GM12892 (cell line): ENCODE results near the gene HSD17B2.

Experiments used
- DNase-seq: peaks from one replicate; pipeline ENCODE4 v3.0.0; 2011; ENCODE audit not compliant: insufficient read length
- FAIRE-seq: peaks from 2 replicates; lab custom pipeline; 2011; peaks lifted over from hg19 to GRCh38; lab: Jason Lieb, UNC
- POLR2A ChIP-seq: IDR thresholded peaks from 2 replicates; pipeline ENCODE4 v1.6.1; 2011; ENCODE audit warnings: low read depth, low read length, control low read depth
- POLR2AphosphoS5 ChIP-seq: IDR thresholded peaks from 2 replicates; pipeline ENCODE4 v1.6.1; 2011; ENCODE audit warnings: low read depth, low read length, control low read depth
- TAF1 ChIP-seq: IDR thresholded peaks from 2 replicates; pipeline ENCODE4 v1.6.1; 2011; ENCODE audit warnings: low read depth, mild to moderate bottlenecking, control low read depth, low read length, borderline replicate concordance

HSD17B2 gene

DNA sequence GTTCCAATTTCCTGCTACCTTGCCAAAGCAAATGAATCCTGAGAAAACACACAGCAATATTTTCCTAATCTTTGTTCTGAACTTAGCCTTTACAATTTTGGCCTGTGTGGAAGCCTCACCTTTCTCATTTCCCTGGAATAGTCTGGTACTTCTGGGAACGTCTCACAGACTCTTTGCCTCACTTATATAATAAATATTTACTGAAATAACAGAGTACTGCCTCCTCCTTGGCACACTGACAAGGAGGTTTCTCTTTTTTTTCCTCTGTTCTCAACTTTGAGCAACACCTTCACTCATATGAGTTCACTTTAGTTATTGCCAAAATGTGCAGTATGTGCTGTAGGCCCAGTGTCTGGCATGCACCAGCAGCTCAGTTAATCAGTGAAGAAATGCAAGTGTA, 37.3 kb downstream of the HSD17B2 start:
- FAIRE-seq, result no peak
- DNase-seq, result no peak
- TF ChIP-seq POLR2A (no peak), POLR2AphosphoS5 (no peak), TAF1 (no peak)

DNA sequence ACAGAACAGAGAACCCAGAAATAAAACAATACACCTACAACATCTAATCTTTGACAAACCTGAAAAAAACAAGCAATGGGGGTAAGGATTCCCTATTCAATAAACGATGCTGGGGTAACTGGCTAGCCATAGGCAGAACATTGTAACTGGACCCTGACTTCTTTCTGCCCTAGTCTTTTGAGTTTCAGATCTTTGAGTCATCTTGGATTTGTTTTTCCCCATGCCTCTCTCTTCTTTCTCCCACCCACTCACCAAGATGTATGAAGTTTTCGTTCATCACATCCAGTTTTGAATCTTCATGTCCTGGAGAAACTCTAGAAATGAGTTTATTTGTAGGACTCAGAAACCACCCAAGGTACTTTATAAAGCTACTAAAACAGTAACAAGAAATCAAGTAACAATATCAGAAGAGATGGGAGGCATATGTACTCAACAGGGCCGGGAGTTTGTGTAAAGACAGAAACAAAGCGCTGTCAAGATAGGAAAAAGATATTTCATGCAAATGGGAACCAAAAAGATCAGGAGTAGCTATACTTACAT, 39.0 kb downstream of the HSD17B2 start:
- DNase-seq (no peak), FAIRE-seq (no peak)
- TF ChIP-seq TAF1 (no peak), POLR2AphosphoS5 (no peak), POLR2A (no peak)

DNA sequence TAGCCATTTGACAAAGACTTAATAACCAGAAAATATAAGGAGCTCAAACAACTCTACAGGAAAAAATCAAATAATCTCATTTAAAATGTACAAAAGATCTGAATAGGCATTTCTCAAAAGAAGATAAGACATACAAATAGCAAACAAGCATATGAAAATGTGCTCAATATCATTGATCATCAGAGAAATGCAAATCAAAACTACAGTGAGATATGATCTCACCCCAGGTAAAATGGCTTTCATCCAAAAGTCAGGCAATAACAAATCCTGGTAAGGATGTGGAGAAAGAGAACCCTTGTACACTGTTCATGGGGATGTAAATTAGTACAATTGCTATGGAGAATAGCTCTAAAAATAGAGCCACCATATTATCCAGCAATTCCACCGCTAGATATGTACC, 43.1 kb downstream of the HSD17B2 start:
- no peak for TF ChIP-seq POLR2A
- no peak for TF ChIP-seq POLR2AphosphoS5
- no peak for TF ChIP-seq TAF1
- FAIRE-seq, result no peak
- no peak for DNase-seq

DNA sequence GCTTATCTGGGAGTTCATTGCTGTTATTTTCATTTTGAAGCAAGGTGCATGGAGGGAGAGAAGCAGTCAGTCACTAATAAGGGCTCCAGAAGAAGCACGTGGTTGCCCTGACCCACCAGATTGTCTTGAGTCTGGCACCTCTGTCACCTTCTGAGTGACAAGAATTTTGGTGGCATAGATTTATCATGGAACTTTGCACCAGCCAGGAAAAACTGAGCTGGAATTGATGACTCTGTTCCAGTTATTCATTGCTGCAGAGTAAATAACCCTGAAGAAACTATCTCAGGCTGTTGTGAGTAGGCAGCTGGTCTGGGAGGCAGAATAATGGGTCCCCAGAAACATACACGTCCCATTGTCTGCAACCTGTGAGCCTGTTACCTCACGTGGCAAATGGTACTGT, 44.8 kb downstream of the HSD17B2 start:
- FAIRE-seq (no peak), DNase-seq (no peak)
- TF ChIP-seq POLR2A (no peak), POLR2AphosphoS5 (no peak), TAF1 (no peak)

DNA sequence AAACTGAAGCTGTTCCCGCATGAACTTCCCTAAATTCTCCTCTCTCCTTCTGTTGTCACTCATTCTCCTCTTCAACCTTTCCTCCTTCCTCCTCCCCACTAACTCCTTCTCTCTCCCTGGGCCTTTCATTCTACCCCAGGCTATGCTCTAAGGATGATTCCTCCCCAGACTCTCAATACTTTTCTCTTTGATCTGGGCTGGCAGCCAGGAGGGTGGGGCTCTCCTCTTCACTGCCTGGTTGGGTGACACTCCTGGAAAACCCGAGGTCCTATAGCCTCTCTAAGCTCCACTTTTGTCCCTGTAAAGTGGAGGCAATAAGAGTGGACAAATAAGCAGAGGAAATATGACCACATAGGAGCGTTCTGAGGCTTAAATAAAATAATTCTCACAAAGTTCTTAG, 46.2 kb downstream of the HSD17B2 start:
- DNase-seq (no peak), FAIRE-seq (no peak)
- TF ChIP-seq POLR2A (no peak), POLR2AphosphoS5 (no peak), TAF1 (no peak)

DNA sequence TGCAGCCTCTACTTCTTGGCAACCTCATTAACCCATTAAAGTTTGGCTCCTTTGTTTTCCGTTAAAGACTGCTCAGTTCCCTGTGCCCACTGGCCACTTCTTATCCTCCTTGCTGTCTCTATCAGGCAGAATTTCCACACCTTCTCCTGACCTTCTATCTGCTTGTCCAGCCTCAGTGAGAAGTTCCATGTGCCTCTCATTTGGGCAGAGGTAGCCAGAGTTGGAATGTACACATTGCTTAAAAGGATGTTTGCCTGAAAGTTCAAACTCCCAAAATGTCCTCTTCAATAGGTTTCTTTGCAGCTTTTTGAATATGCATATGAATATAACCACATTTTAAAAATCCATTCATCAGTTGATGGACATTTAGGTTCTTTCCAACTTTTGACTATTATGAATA, 47.0 kb downstream of the HSD17B2 start:
- no peak for DNase-seq
- TF ChIP-seq POLR2AphosphoS5 (no peak), TAF1 (no peak), POLR2A (no peak)
- no peak for FAIRE-seq

DNA sequence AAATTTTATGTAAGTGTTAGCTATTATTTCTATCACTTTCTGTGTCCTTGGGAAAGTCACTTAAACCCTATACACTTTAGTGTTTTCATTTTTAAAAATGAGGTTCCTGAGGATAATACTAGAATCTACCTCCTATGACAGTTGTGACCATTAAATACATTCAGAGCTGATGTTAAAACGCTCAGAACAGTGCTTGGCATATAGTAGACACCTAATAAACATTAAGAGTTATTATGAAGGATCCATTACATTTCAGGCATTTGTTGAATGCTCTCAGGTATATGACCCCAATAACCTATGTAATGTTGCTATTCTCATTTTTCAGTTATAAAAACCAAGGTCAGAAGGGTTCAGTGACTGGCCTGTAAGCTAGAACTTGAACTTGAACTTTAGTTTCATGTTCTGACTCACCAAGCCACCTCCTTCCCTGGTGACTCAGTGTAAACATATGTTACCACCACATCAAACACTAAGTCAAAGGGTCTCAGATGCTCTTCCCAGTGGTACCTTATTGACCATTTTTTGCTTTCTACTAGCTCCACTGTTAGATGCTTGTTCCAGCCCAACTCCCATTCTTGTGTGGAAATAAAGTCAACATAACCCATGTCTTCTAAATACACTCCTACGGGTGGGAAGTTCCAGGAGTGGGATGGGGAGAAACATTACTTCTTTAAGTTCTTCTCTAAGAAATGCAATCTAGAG, 47.6 kb downstream of the HSD17B2 start:
- no peak for DNase-seq
- TF ChIP-seq POLR2AphosphoS5 (no peak), TAF1 (no peak), POLR2A (no peak)
- FAIRE-seq, result no peak

DNA sequence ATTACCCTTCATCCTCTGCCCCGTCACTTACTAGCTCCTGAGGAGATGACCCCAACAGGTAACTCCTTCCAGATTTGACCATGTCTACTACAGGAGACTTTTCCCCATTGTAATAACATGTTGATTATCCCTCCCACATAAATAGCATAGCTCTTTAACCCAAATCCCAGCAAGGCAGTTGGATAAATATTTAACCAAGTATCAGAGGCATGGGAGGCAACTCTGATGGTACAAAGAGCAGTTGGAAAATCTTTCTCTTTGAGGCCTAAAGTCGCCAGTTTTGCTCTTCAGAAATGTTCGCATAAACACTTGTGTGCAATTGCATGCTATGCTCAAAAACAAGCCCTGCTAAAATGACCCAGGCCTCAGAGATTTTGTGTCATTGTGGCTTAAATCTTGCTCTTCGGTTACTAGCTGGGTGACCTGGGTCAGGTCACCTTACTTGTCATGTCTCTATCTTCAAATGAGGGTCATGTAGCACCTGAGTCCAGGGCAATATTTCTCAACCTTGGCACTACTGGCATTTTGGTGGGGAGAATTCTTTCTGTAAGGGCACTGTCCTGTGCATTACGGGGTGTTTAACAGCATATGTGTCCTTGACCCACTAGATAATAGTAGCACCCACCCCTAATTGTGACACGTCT, 48.8 kb downstream of the HSD17B2 start:
- no peak for DNase-seq
- TF ChIP-seq TAF1 (no peak), POLR2AphosphoS5 (no peak), POLR2A (no peak)
- no peak for FAIRE-seq

DNA sequence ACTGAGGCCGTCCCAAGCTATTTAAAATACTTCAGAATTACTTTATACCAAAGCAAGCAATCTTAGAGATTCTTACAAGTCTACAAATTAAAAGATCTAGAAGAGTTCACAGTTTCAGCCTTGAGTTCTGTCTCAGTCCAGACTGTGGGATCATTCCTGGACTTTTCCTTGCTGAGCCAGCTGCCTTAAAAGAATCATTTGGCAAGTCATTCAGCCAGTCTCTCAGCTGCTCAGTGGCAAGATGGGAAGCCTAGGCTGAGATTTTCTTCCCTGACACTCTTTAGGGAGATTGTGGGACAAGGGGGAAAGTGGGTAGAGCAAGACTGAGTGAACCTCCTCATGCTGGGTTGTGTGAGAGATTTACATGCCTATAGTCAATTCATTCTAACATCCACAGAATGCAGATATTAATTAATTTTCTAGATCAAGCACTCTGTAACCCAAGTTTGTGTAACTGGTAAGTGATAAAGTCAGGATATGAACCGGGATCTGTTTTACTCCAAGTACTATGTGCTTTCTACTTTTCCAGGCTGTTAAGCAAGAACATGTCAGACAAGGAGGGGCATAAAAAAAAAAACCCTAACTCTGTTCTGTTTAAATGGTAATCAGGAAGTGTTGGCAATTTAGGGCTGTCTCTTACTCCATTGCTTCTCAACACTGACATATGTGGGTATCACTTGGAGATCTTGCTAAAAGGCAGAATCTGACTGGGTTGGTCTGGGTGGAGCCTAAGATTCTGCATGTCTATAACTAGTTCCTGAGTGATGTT, 50.1 kb downstream of the HSD17B2 start:
- TF ChIP-seq TAF1 (no peak), POLR2A (no peak), POLR2AphosphoS5 (no peak)
- no peak for FAIRE-seq
- no peak for DNase-seq

DNA sequence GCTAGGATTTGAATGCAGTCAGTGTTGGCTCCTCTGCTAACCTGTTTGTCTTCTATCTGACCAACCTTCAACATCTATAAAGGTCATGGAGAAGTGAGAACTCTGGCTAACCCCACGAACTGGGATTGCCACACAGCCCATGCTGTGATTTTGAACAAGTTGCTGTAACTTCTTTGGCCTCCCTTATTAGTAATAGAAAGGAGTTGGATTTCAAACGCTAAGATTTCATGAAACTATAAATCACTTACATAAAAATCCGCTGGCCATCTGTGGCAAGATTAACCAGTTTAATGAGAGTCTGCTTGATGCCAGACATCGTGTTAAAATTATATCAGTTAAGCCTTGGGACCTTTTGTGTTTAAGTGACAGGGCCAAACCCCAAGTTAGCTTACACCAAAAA, 53.4 kb downstream of the HSD17B2 start:
- DNase-seq (no peak), FAIRE-seq (no peak)
- TF ChIP-seq POLR2AphosphoS5 (no peak), TAF1 (no peak), POLR2A (no peak)

DNA sequence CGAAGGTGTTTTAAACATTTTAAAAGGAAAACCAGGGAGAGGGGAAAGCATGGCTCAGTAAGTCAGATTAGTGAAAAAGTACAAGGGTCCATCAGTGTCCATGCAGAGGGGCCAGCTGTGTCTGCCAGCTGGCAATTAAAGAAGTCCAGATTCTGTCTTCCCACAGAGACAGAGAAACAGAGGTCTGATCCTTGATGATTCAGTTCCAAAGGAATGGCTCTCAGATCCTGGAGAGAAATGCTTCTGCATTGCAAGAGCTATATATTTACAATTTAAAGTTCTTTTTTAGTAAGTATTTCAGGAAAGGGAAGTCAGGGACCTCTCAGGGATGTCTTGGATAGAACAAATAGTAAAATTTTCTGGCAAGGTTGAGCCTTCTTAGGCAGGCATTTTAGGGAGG, 56.2 kb downstream of the HSD17B2 start:
- TF ChIP-seq POLR2AphosphoS5 (no peak), POLR2A (no peak), TAF1 (no peak)
- DNase-seq (no peak), FAIRE-seq (no peak)
